ENCODE results near the gene UNC13C.

Gene UNC13C

GRCh38 chr15:54026258-54026657, 48.0 kb downstream of the UNC13C start:
- DNase-seq, result no peak

- no peak for DNase-seq
Observed at GRCh38 chr15:54026891-54027290, 48.6 kb downstream of the UNC13C start.

- DNase-seq, result no peak
Observed at GRCh38 chr15:54029081-54029480, 50.8 kb downstream of the UNC13C start.

GRCh38 chr15:54032066-54032465, 53.8 kb downstream of the UNC13C start:
- DNase-seq, result no peak

GRCh38 chr15:54033356-54033860, 55.2 kb downstream of the UNC13C start:
- DNase-seq, result no peak

DNA sequence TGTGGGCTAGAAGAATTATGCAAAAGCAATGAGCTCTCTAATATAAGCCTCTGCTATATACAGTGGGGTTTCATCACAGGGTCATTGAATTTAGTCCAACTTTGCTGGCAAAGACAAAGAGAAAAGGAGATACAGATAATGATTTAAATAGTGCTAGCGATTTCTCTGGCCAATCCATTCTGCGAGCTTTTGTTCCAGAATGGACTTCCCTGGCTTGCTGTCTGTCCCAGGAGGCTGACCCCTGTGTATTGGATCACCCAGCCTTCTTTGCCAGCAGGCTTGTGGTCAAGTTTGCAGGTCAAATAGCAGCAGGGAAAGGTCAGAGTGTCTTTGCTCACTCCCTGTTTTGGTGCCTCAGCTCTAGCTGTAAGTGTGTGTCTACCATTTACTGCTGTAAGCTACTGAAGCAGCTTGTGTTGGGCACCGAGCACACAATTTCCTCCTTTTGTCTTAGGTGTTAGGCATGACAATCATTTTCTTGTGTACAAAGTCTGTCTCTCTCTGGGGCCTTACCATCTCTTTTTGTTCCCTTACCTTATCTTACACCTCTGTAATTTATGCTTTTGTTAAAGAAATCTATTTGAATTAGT, 55.7 kb downstream of the UNC13C start:
- DNase-seq, result no peak

DNA sequence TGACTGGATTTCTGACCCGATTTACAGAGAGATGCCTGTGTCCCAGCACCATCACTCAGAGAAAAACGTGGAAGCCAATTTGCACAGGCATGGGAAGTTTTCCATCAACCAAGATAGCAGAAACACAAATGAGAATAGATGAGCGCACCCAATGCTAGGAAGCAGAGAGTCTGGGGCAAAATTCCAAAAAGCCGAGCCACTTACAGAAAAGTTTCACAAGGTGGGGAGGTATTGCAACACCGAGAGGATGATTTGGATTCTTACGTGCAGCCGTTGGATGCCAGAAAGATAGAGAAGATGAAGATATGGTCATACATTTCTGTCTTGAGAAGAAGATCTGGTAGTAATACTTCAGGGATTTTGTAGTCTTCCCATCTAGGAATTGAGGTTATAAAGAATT, 57.4 kb downstream of the UNC13C start:
- no peak for DNase-seq

DNA sequence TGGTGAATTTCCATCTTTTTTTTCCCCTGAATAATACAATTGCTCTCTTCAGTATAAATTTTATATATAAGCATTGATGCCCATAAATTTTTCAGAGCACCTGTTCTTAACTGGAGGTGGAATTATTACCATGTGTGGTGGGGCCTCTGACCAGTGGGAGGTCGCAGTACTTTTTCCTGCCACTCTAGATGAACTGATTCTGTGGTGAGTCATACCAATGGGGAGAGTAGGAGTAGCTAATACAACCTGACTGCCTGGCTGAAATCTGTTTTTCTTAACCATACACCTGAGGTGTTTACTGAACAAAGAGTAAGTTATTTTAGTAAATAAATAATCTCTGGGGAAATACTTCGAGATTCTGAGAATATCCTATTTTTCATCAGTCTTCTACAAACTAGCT, 67.2 kb downstream of the UNC13C start:
- DNase-seq, result no peak

DNA sequence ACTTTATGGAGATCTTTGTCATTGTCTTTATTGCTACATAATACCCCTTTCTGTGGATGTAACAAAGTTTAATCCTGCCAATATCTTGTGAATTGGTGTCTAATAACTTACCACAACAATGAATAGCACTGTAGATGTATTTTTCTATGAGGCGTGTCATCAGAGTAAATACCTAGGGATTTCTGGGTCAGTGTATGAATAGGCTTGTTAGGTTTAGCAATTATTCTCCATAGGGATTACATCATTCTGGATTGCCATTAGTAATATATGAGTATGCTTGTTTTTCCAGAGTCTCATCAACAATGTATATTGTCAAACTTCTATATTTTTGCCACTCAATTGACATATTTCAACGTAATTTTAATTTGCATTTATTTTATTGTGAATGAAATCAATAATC, 67.9 kb downstream of the UNC13C start:
- DNase-seq, result no peak

DNA sequence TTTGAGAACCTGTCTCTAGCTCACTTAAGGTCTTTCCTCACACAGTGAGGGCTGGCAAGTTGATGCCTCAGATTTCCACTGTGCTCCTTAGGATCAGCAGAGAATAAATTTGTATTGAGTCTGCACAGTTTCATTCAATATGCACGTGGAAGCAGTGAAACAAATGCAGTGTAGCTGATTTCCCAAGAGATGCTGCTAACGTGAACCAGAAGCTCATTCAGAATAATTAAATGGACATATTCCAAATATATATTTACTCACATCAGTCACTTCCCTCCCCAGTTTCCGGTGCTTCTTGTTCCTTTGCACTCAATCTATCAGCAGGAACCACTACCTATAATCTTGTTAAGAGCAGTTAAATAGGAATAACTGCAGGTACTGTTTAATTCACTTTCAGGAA, 86.1 kb downstream of the UNC13C start:
- no peak for DNase-seq

DNA sequence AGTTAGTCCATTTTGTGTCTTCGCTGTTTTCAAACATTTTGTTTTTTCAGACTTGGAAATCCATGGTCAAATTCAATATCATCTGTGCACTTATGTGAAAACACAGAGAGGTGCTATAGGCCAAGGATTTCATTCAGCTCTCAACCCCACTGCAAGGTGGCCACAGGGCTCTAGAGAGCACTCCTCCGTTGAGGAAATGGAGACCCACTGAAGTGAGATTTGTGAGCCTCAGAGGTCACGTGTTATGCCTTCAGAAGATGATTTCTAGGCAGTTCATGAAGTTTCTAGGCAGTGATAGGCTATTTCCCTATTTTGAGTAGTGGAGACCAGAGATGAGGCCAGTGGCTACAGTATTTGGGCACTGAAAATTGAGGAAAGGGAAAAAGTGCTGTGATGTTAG, 88.2 kb downstream of the UNC13C start:
- no peak for DNase-seq

DNA sequence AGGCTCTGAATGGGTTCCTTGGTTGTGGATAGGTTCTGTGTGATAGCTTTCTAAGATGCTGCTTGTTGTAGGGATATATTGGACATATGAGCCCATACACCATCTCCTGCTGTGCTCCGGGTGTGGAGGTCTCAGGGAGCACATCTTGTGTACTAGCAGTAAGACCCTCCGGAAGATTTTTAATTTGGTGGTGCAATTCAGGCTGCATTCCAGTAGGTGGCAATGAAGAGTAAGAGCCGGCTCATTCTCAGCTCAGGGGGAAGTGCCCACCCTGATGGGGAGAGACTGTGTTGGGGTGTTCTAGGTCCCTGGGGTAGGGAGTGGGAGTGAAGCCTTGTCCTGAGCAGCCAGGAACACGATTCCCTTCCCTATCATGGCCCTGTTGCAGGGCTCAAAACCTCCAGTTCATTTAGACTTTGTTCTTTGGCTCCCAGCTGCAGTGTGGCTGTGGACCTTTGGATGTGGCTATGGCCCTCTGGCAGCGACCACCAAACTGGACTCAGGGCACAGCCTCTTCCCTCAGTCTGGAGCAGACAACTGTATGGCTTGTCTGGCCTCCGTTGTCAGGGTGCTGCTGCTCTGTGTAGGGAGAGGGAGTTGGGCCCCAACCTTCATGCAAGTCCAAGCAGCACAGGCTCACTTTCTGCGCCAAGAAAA, 104.7 kb downstream of the UNC13C start:
- DNase-seq, result no peak

DNA sequence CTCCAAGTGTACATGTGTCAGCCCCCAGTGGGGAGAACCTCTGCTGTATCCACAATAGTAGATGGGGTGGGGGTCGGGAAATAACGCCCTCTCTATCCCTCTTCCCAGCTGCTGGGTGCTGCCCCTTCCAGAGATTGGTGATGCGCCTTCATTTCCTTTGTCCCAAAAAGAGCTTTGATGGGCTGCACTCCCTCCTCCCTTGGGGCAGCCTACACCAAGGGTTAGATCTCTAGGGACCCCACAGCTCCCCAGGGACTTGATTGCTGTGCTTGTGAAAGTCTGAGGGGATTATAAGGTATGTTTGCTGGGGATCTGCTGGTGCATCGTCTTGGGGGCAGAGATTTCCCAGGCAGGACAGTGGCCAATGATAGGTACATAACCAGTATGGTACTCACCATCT, 105.3 kb downstream of the UNC13C start:
- no peak for DNase-seq

GRCh38 chr15:54083991-54084390, 105.8 kb downstream of the UNC13C start:
- no peak for DNase-seq

GRCh38 chr15:54088837-54089236, 110.6 kb downstream of the UNC13C start:
- DNase-seq, result no peak

GRCh38 chr15:54089776-54090175, 111.5 kb downstream of the UNC13C start:
- no peak for DNase-seq

- no peak for DNase-seq
Observed at GRCh38 chr15:54091651-54092050, 113.4 kb downstream of the UNC13C start.

DNA sequence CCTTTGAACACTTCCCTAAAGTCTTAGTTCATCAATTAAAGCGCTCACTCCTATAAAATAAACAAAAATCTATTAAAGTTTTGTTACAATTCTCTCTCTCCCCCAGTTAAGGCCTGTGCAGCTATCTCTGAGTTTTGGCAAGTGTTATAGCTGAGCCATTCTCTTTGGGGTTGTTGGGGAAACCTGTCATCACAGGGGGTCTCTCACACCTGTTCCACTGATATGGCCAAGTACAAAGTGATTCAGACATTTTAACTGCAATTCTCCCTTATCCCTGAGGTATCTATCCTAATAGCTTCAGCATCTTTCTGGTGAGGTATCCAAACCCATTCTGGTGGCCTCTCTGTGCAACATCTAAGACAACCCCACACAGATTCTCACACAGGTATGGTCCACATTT, 116.4 kb downstream of the UNC13C start:
- DNase-seq, result no peak

DNA sequence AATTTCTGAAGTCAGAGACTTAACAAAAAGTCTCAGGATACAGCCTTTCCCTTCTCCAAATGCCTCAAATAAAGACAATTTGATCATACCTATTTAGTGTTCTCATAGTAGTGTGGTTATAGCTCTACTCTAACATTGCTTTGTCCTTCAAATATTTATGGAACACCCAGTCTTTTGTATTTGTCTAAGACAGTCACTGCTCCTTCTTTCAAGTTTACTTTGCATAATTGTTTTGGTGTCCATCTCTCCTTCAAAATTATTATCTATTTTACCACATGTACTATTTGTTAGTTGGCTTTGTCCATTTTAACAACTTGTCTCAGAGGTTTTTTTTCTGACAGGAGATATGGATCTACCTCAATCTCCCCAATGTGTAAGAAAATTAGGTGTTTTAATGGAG, 118.8 kb downstream of the UNC13C start:
- no peak for DNase-seq

DNA sequence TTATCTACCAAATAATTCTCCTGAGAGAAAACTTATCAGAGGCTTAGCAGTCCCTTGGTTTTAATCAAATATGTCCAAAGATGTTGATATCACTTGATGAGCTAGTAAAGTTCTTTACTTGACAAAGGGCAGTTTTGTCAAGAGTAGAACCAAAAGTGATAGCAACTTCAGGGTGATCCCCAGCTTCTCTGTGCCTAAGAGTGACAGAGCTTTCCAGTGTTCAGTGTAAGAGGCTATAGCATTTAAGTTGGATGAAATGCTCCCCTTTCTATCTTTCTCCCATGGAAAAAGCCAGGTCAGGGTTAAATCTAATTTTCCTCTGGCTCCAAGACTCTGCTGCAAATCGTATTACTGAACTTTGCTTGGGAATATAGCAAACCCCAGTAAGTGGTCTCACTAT, 120.8 kb downstream of the UNC13C start:
- no peak for DNase-seq

GRCh38 chr15:54101664-54102270, 123.5 kb downstream of the UNC13C start:
- DNase-seq, result no peak

- DNase-seq, result no peak
Observed at GRCh38 chr15:54102704-54103103, 124.5 kb downstream of the UNC13C start.

GRCh38 chr15:54109014-54109413, 130.8 kb downstream of the UNC13C start:
- no peak for DNase-seq

DNA sequence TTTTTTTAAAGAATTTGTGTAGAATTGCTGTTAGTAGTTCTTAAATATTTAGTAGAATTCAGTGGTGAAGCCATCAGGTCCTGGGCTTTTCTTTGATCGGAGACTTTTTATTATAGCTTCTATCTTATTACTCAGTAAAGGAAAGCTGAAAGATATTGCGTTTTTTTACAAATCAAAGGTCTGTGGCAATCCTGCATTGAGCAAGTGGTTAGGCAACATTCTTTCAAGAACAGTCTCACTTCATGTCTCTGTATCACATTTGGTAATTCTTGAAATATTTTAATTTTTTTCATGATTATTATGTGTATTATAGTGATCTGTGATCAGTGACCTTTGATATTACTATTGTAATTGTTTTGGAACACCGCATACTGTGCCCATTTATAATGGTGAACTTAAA, 140.8 kb downstream of the UNC13C start:
- DNase-seq, result no peak
